ENCODE data around the gene GRID2IP.

The GRID2IP gene

GRCh38 chr7:6516387-6516983, 34.8 kb downstream of the GRID2IP start:
- DNase-seq = peak; percentile 75

GRCh38 chr7:6513541-6513940, 37.7 kb downstream of the GRID2IP start:
- no peak for DNase-seq

DNA sequence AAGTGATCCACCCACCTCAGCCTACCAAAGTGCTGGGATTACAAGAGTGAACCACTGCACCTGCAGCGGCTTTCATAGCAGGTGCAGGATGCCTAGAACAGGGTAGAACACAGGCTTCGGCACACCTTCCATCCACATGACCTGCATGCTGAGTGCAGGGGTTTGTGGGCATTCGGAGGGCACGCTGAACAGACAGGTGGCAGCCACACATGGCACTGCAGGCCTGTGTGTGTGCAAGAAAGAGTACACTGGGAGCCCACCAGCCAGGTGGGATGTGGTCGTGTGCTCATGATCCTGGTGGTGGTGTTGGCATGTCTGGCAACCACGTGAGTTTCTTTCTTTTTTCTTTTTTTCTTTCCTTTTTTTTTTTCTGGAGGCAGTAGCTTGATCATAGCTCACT, 38.4 kb downstream of the GRID2IP start:
- no peak for DNase-seq

DNA sequence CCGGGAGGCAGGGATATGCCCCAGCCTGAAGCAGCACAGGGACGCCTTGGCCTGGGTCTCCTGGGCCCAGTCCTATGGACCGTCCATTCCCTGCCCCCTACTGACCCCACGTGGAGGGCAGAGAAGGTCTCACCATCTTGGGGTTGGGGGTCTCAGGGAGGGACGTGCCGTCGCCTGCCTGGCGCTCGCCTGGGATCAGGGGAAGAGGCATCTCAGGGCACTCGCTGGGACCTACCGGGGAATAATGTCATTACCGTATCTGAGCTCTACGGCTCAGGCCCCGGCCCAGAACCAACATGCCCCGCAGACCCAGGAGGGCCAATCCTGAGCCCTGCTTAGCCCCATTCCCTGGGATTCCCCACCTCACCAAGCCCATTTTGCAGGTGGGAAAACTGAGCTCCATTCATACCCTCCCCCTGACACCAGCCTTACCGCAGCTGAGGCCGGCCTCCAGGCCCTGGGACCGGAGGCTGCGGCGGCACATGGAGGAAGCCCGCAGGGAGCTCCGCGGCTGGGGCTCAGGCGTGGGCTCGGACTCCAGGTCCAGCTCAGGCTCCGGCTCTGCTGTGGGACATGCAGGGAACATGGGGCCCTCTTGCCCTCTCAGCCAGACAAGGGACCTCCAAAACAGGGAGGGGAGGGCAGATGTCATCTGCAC, 40.7 kb downstream of the GRID2IP start:
- DNase-seq = no peak

DNA sequence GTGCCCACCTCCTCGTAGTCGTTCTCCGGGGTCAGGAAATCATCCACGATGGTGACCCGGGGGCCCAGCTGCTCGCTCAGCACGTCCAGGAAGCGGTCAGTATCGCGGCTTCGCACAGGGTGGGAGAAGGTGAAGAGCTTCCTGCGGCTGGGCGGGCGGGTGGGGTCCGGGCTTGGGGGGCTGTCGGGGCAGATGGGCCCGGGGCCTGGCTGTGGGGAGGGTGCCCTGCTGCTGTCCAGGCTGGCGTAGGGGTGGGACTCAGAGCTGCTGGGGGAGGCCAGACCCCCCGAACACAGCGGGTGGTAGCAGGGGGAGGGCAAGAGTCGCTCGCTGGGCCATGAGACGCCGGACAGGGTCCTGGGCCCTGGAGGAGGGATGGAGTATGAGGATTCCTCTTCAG, 42.3 kb downstream of the GRID2IP start:
- no peak for DNase-seq

DNA sequence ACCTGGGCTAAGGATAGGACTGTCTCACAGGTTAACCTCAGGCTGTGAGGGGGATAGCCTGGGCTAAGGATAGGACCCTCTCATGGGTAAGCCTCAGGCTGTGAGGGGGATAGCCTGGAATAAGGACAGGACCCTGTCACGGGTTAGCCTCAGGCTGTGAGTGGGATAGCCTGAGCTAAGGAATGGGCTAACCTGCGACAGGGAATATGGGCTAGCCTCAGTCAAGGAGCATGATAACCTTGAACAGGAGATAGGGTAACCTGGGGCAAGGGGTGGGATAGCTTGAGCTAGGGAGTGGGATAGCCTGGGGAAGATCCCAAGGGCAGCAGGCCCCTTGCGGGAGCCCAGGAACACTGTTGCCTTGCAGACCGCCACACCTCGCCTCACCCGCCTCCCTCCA, 42.7 kb downstream of the GRID2IP start:
- DNase-seq = no peak

DNA sequence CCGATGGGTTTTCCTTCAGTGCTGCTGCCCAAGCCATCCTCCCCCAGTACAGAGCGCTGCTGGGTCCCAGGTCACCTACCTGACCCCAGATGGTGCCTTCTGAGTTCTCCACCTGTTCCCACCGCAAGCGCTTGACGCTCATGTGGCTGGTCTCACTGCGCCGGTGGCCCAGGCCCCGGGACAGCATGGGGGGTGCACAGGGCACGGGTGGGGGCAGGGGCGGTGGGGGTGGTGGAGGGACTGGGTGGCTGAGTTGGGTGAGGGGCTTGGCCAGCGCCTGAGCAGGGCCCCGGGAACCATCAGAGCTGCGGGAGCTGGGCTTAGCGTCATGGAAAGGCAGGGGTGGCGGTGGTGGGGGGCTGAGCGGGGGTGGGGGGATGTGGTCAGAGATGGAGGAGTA, 43.4 kb downstream of the GRID2IP start:
- DNase-seq = no peak

- no peak for DNase-seq
Observed at GRCh38 chr7:6505685-6506559, 45.3 kb downstream of the GRID2IP start.

DNA sequence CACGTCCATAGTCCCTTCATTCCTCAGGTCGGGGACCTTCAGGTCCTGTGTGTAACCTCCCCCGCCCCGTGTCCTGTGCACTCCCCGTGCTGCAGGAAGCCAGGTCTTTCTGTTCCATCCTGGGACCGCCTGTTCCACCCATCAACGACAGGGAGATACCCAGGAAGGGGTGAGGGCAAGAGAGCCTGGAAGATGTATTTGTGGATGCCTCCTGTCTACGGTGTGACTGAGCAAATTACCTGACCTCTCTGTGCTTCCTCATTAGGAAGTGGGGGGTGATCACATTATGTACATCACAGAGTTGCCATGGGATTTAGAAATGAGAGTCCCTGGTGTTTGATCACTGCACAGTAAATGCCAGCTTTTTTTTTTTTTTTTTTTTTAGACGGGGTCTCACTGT, 46.3 kb downstream of the GRID2IP start:
- DNase-seq = no peak

DNA sequence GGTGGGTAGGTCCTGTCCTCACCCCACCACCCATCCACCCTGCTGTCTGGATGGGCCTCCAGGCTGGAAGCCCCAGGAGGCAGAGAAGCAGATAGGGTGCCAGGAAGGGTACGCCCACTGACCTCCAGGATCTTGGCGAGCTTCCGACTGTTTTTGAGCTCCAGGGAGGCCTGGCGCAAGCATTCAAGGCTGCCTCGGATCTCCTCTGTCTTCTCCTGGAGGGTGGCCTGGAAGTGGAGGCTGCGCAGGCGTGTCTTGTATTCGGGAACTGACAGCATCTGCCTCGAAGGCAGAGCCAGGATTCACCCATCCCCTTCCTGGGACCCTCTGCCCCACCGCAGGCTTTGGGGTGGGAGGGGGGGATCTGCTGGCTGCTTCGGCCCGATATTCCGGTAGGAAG, 48.4 kb downstream of the GRID2IP start:
- DNase-seq = no peak

DNA sequence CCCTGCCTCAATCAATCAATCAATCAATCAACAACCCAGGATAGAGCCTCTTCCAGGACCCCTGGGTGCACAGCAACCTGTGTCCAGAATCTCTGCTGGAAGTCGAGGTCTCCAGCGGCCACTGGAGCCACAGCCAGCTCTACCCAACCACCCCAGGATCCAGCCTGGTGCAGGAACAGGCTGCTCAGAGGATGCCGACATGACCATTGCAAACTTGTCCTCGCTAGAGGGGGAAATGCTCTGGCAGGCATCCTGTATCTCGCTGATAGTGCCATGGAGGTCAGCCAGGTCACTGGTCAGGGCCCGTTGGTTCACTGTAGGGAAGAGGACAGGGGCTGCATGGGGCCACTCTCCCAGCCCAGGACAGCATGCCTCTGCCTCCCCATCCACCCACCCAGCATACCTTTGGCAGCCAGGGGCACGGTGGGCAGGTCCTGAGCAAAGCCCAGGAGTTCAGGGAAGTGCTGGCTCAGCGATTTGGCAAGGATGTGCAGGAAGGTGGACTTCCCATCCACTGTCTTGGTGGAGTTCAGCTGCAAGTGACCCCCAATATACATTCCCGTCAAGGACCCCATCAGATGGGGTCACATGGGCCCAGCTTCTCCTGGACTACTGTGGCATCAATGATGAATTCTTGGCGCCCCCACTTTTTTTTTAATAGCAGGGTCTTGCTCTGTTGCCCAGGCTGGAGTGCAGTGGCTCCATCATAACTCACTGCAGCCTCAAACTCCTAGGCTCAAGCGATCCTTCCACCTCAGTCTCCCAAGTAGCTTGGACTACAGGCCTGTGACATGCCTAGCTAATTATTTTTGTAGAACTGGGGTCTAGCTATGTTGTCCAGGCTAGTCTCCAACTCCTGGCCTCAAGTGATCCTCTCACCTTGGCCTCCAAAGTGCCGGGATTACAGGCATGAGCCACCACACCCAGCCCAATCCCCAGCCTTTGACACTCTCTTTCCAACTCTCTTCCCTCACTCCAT, 49.4 kb downstream of the GRID2IP start:
- no peak for DNase-seq

GRCh38 chr7:6500691-6501090, 50.6 kb downstream of the GRID2IP start:
- no peak for DNase-seq

GRCh38 chr7:6497994-6498393, 53.3 kb downstream of the GRID2IP start:
- no peak for DNase-seq

DNA sequence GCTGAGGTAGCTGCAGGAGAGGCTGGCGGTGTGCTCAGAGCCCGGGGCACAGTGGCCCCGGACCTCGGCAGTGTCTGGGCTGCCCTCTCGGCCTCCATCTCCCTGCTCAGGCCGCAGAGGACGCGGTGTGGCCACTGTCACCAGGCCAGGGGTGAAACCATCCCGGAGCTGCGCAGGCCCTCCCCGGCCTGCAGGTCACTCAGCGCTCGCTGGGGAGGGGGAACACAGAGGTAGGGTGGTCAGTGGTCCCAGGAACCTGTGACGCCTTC, 53.7 kb downstream of the GRID2IP start:
- no peak for DNase-seq

DNA sequence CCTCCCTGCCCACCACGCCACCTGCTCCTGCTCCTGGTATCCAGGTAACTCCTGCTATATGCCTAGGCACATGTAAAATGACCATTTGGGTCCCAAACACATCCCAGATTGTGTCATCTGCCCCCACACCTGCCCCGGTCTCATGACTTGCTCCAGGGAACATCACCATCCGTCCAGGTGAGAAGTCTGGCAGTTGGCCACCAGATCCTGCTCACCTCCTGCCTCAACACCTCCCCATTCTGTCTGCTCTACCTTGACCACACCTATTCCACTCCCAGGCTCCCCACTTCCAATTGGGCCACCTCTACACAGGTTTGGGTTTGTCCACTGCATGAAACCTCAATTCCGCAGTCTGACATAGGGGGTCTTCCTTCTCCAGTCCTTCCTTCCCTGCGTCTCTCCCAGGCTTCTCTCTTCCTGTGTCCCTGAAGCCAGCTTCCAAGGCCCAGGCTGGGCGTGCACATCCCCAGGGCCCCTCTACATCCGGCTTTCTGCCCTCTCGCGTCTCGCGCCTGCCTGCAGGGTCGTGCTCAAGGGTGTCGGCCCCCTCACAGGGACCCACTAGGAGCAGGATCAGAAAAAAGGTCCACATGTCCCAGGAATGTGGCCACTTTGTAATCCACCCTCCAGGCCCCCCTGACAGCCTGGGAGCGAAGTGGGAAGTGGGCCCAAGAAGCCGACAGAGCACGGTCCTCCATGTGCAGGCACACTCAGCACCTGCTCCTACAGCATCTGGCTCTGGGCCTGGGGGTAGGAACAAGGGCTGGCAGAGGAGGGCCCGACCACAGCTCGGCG, 54.2 kb downstream of the GRID2IP start:
- DNase-seq = peak; percentile 2

GRCh38 chr7:6495597-6496262, 55.5 kb downstream of the GRID2IP start:
- no peak for DNase-seq

DNA sequence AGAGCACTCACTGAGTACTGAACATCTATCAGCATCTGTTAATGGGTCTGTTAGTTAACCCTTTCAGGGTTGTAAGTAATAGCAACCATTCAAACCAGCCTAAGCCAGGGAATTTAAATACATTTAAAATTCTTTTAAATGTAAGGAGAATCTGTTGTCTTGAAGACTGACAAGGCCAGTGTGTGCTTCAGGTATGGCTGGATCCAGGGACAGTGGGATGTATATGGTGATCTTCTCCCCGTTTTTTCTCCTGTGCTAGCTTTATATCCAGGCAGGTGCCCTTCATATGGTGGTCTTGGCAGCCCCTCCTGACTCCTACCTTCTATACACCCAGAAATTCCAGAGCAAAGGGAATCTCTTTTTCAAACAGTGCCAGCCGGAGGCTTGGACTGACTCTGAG, 56.9 kb downstream of the GRID2IP start:
- DNase-seq = peak; percentile 24

GRCh38 chr7:6491194-6491593, 60.1 kb downstream of the GRID2IP start:
- DNase-seq = no peak

DNA sequence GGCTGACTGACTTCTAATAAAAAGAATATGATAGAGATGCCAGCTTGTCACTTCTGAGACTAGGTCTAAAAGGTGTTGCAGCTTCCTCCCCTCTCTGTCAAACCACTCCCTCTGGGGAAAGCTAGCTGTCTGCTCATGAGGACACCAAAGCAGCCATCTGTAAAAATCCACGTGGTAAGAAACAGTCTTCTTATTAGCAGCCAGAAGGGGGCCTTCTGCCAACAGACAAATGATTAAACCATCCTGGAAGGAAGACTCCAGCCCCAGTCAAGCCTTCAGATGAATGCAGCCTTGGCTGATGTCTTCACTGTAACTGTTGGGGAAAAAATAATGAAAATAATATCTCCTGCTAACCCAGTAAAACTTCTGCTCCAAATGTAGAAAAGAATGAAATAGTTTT, 61.6 kb downstream of the GRID2IP start:
- DNase-seq = peak; percentile 5

- no peak for DNase-seq
Observed at GRCh38 chr7:6487184-6487545, 64.1 kb downstream of the GRID2IP start.

DNA sequence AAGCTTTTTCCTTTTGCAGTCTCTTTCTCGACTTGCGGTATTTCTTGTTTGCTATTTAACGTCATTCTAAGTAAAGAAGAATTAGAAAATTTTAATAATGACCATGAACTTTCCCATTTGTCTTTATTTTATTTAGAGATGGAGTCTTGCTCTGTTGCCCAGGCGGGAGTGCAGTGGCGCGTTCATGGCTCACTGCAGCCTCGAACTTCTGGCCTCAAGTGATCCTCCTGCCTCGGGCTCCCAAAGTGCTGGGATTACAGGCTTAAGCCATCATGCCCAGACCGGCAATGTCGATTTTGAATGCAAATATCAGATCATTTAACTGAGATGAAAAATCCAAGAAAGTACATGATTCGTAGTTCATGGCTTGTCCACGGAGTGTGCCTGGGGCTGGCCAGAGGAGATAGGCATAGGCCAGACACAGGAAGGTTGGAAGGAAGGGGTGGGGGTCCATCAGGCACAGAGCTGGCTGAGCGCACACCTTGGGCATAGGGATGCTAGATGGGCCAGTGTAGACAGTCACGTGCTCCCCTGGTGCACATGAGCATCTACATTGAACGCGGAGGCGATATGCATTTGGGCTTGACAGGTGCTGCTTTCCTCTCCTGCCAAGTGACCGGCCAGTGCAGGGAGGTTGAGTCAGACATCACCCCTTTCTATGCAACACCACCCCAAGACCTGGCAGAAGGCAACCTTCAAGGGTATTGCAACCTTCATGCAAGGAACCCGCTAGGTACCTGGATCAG, 64.7 kb downstream of the GRID2IP start:
- DNase-seq = no peak

All from NCI-H2171 treated with DMSO at 0.1 percent for 48 hours (cell line).